ELF-1 (cell line): ENCODE measurements around the gene CDH5.

Source experiments
- DNase-seq: peaks from one replicate; pipeline ENCODE4 v3.0.0-alpha.2; 2016; ENCODE audit warnings: low read depth, low spot score

The CDH5 gene

GRCh38 chr16:66373667-66374066 lies 7.2 kb downstream of the CDH5 start:
- DNase-seq, result no peak

GRCh38 chr16:66374176-66374575 lies 7.7 kb downstream of the CDH5 start:
- no peak for DNase-seq

GRCh38 chr16:66375451-66375850 lies 9.0 kb downstream of the CDH5 start:
- no peak for DNase-seq

GRCh38 chr16:66376114-66376513 lies 9.6 kb downstream of the CDH5 start:
- DNase-seq, result no peak

GRCh38 chr16:66376577-66377305 lies 10.2 kb downstream of the CDH5 start:
- DNase-seq, result no peak

- DNase-seq, result no peak
Measured at GRCh38 chr16:66377324-66377723, 10.8 kb downstream of the CDH5 start.

DNA sequence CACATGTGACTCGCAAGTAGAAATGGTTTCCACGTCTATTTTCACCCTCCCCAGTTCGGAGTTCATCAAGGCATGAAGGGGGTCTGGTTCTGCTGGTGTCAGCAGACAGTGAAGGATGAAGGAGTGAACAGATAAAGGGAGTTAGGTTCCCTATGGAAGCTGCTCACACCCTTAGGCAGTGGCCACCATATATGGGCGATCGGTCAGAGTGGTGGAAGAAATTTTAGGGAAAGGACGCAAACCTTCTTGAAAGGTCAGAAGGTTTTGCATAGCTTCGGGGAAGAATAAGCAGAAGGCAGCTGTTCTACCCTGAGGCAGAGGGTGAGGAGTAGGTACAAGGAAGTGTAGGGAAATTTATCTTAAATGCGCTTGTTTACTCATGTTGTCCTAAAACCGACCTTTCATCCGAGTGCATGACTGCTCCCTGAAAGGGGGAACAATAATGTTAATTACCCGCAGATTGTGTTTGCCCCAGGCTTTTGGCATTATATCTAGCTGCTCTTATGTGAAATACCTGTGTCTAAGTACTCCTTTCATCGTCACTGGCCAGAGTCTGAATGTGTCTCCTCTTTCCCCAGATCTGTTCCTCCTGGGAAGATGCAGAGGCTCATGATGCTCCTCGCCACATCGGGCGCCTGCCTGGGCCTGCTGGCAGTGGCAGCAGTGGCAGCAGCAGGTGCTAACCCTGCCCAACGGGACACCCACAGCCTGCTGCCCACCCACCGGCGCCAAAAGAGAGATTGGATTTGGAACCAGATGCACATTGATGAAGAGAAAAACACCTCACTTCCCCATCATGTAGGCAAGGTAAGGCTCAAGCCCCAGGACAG lies 12.5 kb downstream of the CDH5 start:
- peak; percentile 84 for DNase-seq

DNA sequence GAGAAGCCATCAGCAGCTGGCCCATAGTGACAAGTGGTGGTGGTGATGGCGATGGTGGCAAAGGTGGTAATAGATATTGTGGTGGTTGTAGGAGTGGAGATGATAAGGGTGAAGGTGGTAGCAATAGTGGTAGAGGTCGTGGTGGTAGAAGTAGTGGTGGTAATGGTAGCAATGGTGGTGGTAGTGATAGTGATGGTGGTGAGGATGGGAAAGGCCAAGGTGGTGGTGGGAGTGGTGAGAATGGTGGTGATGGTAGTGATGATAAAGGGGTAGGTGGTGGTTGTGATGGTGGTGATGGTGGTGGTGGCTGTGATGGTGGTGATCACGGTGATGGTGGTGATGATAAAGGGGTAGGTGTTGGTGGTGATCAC lies 13.1 kb downstream of the CDH5 start:
- DNase-seq, result no peak

GRCh38 chr16:66380421-66380820 lies 13.9 kb downstream of the CDH5 start:
- no peak for DNase-seq

GRCh38 chr16:66381585-66382170 lies 15.2 kb downstream of the CDH5 start:
- no peak for DNase-seq

DNA sequence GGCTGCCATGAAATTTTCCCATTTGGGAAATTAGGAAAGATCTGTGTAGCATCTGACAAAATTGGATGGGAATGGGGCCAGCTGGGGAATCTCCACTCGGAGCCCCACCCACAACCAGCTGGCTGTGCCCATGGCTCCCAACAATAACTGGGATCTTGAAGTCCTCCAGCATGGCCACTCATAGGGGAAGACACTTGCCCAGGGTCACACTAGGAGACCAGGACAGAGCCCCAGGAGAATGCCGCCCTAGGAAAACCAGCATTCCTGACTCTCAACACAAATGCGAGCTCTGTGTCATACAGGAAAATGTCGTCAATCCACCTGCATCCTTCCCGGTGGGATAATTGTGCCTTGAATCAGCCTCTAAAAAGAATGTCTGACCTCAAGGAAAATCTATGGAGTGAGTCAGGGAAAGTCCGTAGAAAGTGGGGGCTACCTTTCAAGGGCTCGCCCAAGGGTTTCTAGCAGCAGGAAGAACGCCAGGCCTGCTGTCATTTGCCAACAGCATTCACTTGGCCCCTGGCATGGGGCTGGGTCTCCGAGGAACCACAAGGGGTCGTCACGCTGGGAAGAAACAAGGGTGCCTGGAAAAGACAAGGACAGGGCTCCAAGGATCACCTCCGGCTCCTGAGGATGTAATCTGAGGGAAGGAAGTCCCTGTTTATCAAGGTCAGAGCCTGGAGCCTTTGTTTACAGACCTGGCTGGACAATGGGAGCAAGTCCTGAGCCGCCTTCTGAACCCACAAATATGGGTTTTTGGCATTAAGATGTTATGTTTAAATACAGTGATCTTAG lies 15.9 kb downstream of the CDH5 start:
- peak; percentile 86 for DNase-seq

GRCh38 chr16:66382966-66383299 lies 16.4 kb downstream of the CDH5 start:
- peak; percentile 66 for DNase-seq

- no peak for DNase-seq
Measured at GRCh38 chr16:66383551-66383950, 17.1 kb downstream of the CDH5 start.

GRCh38 chr16:66385415-66385814 lies 18.9 kb downstream of the CDH5 start:
- DNase-seq, result no peak

DNA sequence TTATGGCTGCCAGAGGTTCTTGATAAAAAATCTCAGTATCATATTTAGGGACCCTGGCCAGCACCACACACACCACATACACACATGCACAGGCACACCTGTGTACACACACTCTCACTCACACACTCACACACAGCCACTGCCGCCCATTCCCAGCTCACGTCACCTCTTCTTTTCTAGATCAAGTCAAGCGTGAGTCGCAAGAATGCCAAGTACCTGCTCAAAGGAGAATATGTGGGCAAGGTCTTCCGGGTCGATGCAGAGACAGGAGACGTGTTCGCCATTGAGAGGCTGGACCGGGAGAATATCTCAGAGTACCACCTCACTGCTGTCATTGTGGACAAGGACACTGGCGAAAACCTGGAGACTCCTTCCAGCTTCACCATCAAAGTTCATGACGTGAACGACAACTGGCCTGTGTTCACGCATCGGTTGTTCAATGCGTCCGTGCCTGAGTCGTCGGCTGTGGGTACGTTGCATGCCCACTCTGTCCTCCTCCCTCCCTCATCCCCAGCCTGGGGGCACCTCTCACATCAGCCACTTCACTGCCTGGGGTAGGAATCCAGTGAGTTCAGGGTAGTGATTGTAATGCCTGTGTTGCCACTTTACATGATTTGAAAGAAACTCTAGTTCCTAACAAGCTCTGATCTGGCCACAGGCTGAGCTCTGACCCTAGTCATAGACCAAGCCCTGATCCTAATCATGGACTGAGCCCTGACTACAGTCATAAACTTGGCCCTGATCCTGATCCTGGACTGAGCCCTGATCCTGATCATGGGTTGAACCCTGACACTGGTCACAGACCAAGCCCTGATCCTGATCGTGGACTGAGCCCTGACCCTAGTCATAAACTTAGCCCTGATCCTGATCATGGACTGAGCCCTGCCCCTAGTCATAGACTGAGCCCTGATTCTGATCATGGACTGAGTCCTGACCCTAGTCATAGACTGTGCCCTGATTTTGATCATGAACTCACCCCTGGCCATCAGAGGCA lies 20.4 kb downstream of the CDH5 start:
- DNase-seq, result no peak

- no peak for DNase-seq
Measured at GRCh38 chr16:66387817-66388332, 21.4 kb downstream of the CDH5 start.

- no peak for DNase-seq
Measured at GRCh38 chr16:66388350-66389139, 22.1 kb downstream of the CDH5 start.

DNA sequence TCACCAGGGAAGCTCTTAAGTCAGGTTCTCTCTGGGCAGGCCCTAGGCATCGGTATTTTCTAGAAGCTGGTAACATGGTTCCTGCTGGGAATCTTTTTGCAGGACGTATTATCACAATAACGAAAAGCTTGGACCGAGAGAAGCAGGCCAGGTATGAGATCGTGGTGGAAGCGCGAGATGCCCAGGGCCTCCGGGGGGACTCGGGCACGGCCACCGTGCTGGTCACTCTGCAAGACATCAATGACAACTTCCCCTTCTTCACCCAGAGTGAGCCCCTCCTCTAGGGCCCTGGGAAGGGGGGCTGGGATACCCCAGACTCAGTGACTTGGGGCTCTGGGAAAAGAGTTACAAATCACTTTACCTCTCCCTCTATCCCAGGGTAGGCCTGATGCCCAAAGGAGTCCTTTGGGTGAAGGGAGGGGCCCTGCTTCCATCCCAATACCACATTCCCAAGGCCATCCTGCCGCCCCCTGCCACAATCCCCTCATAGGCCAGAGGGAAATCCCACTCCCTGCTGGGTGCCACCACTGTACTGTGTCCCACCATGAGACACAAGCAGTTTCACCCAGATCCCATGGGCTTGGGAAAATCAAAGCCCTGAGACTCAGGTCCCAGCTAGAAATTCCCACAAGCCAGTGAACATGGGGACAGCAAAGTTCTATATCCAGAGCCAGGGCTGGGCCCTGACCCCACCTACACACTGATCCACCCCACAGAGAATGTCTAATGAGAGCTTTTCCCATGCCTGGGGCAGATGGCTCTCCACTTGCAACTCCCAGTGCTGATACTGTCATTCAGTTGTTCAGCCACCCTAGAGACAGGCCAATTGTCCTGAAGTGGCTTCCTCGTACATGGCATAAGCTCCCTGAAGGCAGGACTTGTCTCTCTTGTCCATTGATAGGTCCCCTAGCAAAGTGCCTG lies 23.0 kb downstream of the CDH5 start:
- no peak for DNase-seq
